ENCODE results near the gene KCNT1. TPM values are rescaled to one million over a fixed set of nuclear protein-coding genes. Genes with fewer than 3 reads are reported as not detected.

KCNT1 gene
- total RNA-seq, 1 donor from 2014 or later, result not detected

DNA sequence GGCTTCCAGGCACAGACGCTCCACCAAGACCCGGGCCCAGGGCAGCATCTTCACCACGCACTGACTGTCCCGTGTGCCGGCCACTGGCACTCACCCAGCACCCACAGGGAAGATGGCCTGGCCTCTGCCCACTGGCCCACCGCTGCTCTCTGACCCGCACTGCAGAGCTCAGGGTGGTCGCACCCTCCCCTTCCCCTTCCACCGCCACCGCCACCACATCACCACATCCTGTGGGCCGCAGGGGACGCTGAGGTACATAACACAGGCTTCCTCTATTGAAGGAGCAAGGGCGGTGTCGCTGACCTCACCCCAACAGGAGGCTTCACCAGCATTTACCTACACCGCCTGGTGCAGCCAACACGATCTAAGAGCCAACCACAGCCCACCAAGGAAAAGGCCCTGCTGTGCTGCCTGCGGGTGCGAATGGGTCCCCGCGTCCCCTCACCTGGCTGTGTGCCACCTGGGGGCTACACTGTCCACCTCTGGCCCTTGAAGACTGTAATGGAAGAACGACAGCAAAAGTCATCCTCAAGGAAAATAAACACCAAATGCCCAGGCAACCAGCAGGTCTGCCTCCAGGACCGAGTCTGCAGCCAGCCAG lies 103.5 kb downstream of the KCNT1 start:
- H3K36me3 Mint-ChIP-seq (ENCODE audit: low read depth), result peaks cover 2% of the 10 kb centered on the region
- no peaks in the 10 kb centered on the region for H3K27me3 Mint-ChIP-seq (ENCODE audit: low read depth)
- no peak overlapping the region for H3K4me3 Mint-ChIP-seq (ENCODE audit: low read depth)
- H3K4me1 Mint-ChIP-seq (ENCODE audit: low read depth), result peaks cover 2% of the 10 kb centered on the region
- no peaks in the 10 kb centered on the region for H3K9me3 Mint-ChIP-seq
- no peak overlapping the region for H3K27ac Mint-ChIP-seq
- intact Hi-C loops (cut with micrococcal nuclease), result no loop called here
- DNase-seq (ENCODE audit: low spot score), result no peak

DNA sequence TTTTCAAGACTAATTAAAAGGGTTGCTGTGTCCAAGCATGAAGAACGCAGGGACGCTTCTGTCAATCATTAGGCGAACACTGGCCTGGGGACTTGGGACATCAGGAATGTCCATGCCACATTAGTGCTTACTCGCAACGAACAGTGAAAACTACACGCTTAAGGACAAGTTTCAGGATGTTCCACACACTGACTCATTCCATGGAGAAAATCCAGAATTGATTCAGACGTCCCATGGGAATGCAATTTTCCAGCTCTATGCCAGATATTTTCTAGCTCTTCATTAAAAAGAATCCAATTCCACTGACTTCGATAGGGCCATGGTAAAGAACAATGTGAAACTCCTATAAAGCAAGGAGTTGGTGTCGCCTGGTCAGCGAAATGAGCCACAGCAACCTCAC lies 107.2 kb downstream of the KCNT1 start:
- intact Hi-C loops (cut with micrococcal nuclease), result no loop called here
- Mint-ChIP-seq H3K9me3 (no peaks in the 10 kb centered on the region), H3K27ac (no peak overlapping the region), H3K4me3 (ENCODE audit: low read depth) (no peak overlapping the region), H3K4me1 (ENCODE audit: low read depth) (peaks cover 2% of the 10 kb centered on the region), H3K27me3 (ENCODE audit: low read depth) (no peaks in the 10 kb centered on the region), H3K36me3 (ENCODE audit: low read depth) (peaks cover 17% of the 10 kb centered on the region)
- no peak for DNase-seq (ENCODE audit: low spot score)

DNA sequence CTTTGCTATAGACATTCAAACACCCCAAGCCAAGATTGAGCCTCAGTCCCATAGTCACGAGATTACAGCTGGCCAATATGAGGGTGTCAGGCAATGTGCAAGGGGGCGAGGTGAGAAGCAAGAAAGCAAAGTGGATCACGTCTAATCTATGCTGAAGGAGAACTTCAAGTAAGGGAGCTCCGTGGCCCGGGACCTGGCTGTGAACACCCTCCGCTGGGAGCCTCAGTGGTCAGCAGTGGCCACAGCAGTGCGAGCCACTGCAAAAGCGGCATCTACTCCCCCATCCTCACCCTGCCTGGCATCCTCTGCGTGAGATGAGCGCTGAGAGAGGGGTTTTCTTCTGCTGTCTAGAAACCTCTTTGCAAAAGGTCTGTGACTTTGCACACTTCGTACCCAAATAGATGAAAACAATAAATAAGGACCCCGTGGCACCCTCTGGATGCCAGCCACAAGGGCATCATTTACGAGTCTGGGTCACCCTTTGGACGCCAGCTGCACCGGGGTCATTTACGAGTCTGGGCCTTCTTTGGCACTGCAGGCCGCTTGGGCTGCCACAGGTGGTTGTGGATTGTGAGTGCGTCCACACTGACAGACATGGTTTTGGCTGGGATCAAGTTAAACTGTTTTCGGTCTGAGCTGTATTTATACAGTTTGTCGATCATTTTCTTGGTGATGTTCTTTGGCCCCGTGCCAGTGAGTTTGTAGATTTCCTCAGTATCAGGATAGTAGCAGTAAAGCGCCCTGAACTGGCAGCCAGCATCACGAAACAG lies 109.0 kb downstream of the KCNT1 start:
- no peak overlapping the region for H3K27ac Mint-ChIP-seq
- DNase-seq (ENCODE audit: low spot score), result no peak
- peaks cover 31% of the 10 kb centered on the region for H3K36me3 Mint-ChIP-seq (ENCODE audit: low read depth)
- peaks cover under 1% of the 10 kb centered on the region for H3K4me1 Mint-ChIP-seq (ENCODE audit: low read depth)
- no peaks in the 10 kb centered on the region for H3K27me3 Mint-ChIP-seq (ENCODE audit: low read depth)
- intact Hi-C loops (cut with micrococcal nuclease), result no loop called here
- H3K9me3 Mint-ChIP-seq, result no peaks in the 10 kb centered on the region
- H3K4me3 Mint-ChIP-seq (ENCODE audit: low read depth), result no peak overlapping the region

DNA sequence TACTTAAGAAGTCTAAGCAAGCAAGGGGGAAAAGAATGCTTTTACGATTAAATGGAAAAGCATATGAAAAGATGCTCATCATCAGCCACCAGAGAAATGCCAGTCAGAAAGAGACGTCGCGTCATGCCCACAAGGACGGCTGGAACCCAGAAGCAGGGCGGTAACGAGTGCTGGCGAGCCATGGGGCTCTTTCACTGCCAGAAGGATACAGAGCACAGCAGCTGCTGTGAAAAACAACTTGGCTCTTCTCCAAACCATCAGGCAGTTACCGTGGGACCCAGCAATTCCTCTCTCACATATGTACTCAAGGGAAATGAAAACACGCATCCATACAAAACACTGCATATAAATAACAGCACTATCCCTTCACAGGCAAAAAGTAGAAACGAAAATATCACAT lies 109.8 kb downstream of the KCNT1 start:
- H3K27me3 Mint-ChIP-seq (ENCODE audit: low read depth), result no peaks in the 10 kb centered on the region
- no peak overlapping the region for H3K27ac Mint-ChIP-seq
- peaks cover 36% of the 10 kb centered on the region for H3K36me3 Mint-ChIP-seq (ENCODE audit: low read depth)
- H3K4me3 Mint-ChIP-seq (ENCODE audit: low read depth), result no peak overlapping the region
- intact Hi-C loops (cut with micrococcal nuclease), result no loop called here
- H3K4me1 Mint-ChIP-seq (ENCODE audit: low read depth), result no peaks in the 10 kb centered on the region
- no peaks in the 10 kb centered on the region for H3K9me3 Mint-ChIP-seq
- DNase-seq (ENCODE audit: low spot score), result no peak

DNA sequence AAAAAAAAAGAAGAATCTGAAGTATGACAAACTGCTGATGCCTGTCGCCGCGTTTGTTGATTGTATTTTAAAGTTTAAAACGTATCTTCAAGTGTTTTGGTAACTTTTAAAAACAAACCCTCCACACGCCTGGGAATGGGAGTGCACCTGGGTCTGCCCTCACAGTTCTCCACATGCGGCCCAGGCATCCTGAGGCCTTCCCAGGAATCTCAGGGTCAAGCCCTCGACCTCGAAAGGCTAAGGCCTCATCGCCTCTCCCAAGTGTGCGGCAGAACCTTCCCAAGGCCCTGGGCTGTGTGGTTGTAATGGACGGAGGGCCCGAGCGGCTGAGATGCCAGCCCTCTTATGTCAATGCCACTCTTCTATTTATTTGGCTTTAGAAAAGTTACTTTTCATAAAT lies 111.0 kb downstream of the KCNT1 start:
- no peaks in the 10 kb centered on the region for H3K4me1 Mint-ChIP-seq (ENCODE audit: low read depth)
- intact Hi-C loops (cut with micrococcal nuclease), result no loop called here
- H3K27me3 Mint-ChIP-seq (ENCODE audit: low read depth), result no peaks in the 10 kb centered on the region
- no peak for DNase-seq (ENCODE audit: low spot score)
- H3K9me3 Mint-ChIP-seq, result no peaks in the 10 kb centered on the region
- no peak overlapping the region for H3K4me3 Mint-ChIP-seq (ENCODE audit: low read depth)
- H3K36me3 Mint-ChIP-seq (ENCODE audit: low read depth), result peaks cover 39% of the 10 kb centered on the region
- no peak overlapping the region for H3K27ac Mint-ChIP-seq

DNA sequence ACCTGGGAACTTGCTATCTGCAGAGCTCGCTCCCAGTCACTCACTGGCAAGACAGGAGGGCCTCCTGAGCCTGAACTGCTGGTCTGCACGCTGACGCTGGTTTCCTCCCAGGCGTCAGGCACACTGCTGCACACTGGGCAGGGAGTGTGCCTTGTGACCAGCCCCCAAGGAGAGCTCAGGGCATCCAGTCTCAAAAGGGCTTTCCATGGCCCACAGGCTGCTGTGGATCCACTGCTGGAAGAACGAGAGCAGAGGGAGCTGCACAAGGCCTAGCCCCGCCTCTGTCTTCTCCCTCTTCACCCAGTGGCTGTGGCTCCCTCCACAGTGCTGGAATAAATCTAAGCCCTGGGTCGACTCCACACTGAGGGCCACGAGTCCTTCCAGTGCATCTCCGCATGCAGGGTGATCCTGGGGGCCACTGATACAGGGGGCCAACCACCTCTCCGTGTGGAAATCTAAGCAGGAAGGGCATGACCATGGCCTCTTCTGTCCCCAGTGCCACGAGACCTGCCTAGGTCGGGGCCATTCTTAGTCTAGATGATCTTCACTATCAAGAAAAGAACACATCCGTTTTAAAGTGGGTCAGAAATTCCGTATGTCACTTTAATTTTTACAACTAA lies 111.8 kb downstream of the KCNT1 start:
- intact Hi-C loops (cut with micrococcal nuclease), result no loop called here
- no peak overlapping the region for H3K4me3 Mint-ChIP-seq (ENCODE audit: low read depth)
- no peaks in the 10 kb centered on the region for H3K4me1 Mint-ChIP-seq (ENCODE audit: low read depth)
- peaks cover 44% of the 10 kb centered on the region for H3K36me3 Mint-ChIP-seq (ENCODE audit: low read depth)
- H3K27me3 Mint-ChIP-seq (ENCODE audit: low read depth), result no peaks in the 10 kb centered on the region
- no peak for DNase-seq (ENCODE audit: low spot score)
- H3K27ac Mint-ChIP-seq, result no peak overlapping the region
- H3K9me3 Mint-ChIP-seq, result no peaks in the 10 kb centered on the region

DNA sequence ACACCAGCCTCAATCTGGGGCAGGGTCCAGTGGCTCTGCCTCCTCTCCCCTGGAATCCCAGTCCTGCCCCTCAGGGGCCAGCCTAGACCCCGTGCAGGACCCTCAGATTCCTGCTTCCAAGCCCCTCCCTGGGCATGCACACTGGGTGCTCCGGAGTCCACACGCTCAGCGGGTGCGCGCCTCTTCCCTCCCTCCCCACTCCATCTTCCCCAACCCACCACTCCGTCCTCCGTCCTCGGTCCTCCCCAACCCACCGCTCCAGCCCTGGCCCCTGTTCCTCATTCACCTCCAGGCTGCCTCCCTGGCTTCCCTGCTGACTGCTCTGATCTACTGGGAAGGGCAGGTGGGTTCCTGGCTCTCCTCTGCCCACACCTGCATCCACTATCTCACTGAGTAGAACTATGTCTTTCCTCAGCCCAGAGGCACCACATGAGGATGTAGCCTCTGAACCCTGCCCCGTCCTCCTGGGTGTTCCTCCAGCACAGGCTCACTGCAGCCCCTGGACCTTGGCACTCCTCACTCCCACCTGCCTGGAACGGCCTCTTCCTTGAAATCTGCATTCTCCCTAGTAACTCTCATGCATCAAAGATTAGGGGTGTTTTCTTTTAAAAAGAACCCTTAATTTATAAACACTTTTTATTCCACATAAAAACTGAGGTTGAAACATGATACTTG lies 112.6 kb downstream of the KCNT1 start:
- no peaks in the 10 kb centered on the region for H3K27me3 Mint-ChIP-seq (ENCODE audit: low read depth)
- intact Hi-C loops (cut with micrococcal nuclease), result no loop called here
- no peak overlapping the region for H3K27ac Mint-ChIP-seq
- DNase-seq (ENCODE audit: low spot score), result no peak
- H3K4me1 Mint-ChIP-seq (ENCODE audit: low read depth), result no peaks in the 10 kb centered on the region
- H3K9me3 Mint-ChIP-seq, result no peaks in the 10 kb centered on the region
- no peak overlapping the region for H3K4me3 Mint-ChIP-seq (ENCODE audit: low read depth)
- peaks cover 48% of the 10 kb centered on the region for H3K36me3 Mint-ChIP-seq (ENCODE audit: low read depth)

DNA sequence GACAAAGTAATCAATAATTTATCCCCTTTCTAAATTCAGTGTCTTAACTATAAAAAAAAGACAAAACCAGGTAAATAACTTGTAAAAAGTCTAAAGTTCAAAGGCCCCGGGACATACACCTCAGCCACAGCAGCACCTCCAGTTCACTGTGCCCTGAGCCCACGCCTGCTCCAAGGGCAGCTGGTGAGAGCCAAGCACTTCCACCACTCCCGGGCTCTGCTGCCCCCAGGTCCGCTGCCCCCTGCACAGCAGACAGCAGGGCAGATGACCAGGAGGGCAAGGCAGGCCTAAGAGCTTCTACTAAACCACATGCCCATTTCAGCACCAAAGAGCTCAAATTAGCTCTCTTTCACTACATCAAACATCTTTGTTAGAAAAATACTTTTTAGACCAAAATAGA lies 113.4 kb downstream of the KCNT1 start:
- Mint-ChIP-seq H3K27me3 (ENCODE audit: low read depth) (no peaks in the 10 kb centered on the region), H3K4me3 (ENCODE audit: low read depth) (no peak overlapping the region), H3K36me3 (ENCODE audit: low read depth) (peaks cover 46% of the 10 kb centered on the region), H3K9me3 (no peaks in the 10 kb centered on the region), H3K4me1 (ENCODE audit: low read depth) (no peaks in the 10 kb centered on the region), H3K27ac (no peak overlapping the region)
- no peak for DNase-seq (ENCODE audit: low spot score)
- intact Hi-C loops (cut with micrococcal nuclease), result no loop called here

DNA sequence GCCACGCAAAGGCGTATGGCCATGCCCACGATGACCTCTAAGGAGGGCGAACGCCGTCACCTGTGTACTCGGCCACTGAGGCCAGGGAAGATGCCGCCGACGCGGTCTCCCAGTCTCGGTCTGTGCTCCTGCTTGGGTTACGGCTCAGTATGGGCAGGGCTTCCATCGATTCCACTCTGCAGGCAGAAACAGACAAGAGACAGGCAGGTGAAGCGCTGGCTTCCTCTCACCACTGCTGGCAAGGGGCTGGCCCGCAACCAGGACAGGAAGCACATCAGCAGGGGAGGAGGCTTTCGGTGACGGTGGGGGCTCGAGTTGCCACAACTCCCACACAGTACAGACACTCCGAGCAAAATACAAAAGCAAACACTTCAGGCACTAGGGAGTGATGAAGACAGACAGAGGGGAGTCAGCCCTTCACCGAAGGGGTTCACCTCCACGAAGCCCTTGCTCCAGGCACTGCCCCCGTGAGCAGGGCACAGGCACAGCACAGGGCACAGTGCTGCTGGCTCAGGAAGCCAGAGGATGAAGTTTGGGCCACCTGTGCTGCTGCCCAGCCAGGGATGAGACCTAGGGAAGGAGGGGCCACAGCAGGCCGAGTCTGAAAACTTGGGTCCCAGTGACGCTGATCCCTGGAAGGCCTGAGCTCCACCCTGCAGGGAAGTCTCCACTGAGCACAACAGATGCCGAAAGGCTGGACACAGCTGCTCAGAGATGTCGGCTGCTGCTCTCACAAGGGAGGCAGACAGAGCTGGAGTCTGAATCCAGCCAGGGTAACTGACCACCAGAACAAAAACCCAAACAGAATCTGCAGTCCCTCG lies 114.1 kb downstream of the KCNT1 start:
- Mint-ChIP-seq H3K4me1 (ENCODE audit: low read depth) (no peaks in the 10 kb centered on the region), H3K27me3 (ENCODE audit: low read depth) (no peaks in the 10 kb centered on the region), H3K27ac (no peak overlapping the region), H3K36me3 (ENCODE audit: low read depth) (peaks cover 43% of the 10 kb centered on the region), H3K9me3 (no peaks in the 10 kb centered on the region), H3K4me3 (ENCODE audit: low read depth) (no peak overlapping the region)
- DNase-seq (ENCODE audit: low spot score), result no peak
- intact Hi-C loops (cut with micrococcal nuclease), result no loop called here

DNA sequence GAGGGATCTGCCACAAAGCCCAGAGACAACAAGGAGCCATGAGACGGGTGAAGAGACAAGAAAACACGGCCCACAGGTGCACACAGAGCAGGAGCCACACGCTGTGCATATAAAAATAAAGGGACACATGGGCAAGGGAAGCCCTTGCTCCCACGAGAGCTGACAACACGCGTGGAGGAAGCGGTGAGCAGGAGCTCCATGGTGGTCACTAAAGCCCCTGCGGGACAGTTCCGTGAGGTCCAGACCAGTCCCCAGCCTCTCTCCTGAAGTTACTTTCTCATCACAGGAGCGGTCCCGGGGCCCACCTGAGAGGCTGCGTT lies 114.6 kb downstream of the KCNT1 start:
- Mint-ChIP-seq H3K27me3 (ENCODE audit: low read depth) (no peaks in the 10 kb centered on the region), H3K9me3 (no peaks in the 10 kb centered on the region), H3K4me1 (ENCODE audit: low read depth) (no peaks in the 10 kb centered on the region), H3K4me3 (ENCODE audit: low read depth) (no peak overlapping the region), H3K27ac (no peak overlapping the region), H3K36me3 (ENCODE audit: low read depth) (peaks cover 43% of the 10 kb centered on the region)
- no peak for DNase-seq (ENCODE audit: low spot score)
- intact Hi-C loops (cut with micrococcal nuclease), result no loop called here

DNA sequence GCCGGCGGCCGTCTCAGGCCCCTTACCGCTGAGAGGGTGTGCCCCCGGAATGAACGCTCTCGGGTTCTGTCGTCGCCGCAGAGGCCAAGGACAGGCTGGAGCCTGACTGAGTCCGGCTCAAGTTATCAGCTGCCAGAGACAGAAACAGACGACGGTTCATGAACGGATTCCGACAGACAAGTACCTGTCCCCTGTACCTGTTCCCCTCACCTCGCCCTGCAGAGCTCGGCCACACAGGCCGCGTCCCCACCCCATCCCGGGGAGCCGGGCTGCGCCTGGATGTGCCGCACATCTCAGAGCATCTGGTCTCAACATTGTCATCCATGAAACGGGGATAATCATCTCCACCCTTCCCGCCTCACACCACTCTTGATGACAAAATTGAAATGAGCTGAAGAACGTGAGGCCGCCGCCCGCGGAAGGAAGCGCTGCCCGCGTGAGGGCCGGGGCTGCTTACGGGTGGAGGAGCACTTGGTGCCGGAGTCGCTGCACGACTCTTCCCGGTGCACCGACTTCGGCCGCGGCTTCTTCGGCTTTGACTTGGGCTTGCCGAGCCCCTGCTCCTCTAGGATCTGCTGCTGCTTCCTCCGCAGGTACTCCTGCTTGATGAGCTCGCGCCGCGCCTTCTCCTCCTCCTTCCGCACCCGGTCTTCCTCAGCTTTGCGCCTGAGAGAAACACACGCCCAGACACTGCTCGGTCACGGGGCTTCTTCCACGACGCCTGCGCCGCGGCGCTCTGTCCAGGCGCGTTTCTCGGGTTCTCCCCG lies 116.1 kb downstream of the KCNT1 start:
- no peak for DNase-seq (ENCODE audit: low spot score)
- Mint-ChIP-seq H3K4me3 (ENCODE audit: low read depth) (no peak overlapping the region), H3K4me1 (ENCODE audit: low read depth) (no peaks in the 10 kb centered on the region), H3K36me3 (ENCODE audit: low read depth) (peaks cover 54% of the 10 kb centered on the region), H3K27ac (no peak overlapping the region), H3K27me3 (ENCODE audit: low read depth) (no peaks in the 10 kb centered on the region), H3K9me3 (no peaks in the 10 kb centered on the region)
- intact Hi-C loops (cut with micrococcal nuclease), result no loop called here
